Neuronal stem cell (in vitro differentiated cells): Measurements from ENCODE around the gene NARF.
A peak's percentile ranks its signal among the peaks of the same experiment; 100 is the strongest.

ENCODE experiments used
- DNase-seq: peaks from one replicate; pipeline ENCODE4 v3.0.0-alpha.2; 2013; ENCODE audit warnings: low spot score
- H2AFZ ChIP-seq: one replicate; pipeline ENCODE4 v1.6.1; 2013; ENCODE audit warnings: mild to moderate bottlenecking, low read length, inconsistent platforms
- H2AK5ac ChIP-seq: 2 replicates; pipeline ENCODE4 v1.6.1; 2013; ENCODE audit warnings: low read depth, mild to moderate bottlenecking, inconsistent platforms, low read length, moderate library complexity, mixed read lengths
- H2BK120ac ChIP-seq: 2 replicates; pipeline ENCODE4 v1.6.1; 2013; ENCODE audit warnings: low read depth, mild to moderate bottlenecking, inconsistent platforms, low read length, moderate library complexity, mixed read lengths
- H2BK12ac ChIP-seq: one replicate; pipeline ENCODE4 v1.6.1; 2013; ENCODE audit warnings: low read length, inconsistent platforms
- H2BK15ac ChIP-seq: 2 replicates; pipeline ENCODE4 v1.6.1; 2013; ENCODE audit warnings: mild to moderate bottlenecking, low read length, inconsistent platforms, mixed read lengths
- H2BK5ac ChIP-seq: one replicate; pipeline ENCODE4 v1.6.1; 2013; ENCODE audit warnings: inconsistent platforms, mild to moderate bottlenecking, low read length, moderate library complexity
- H3K14ac ChIP-seq: one replicate; pipeline ENCODE4 v1.6.1; 2013; ENCODE audit warnings: low read length, inconsistent platforms
- H3K18ac ChIP-seq: 2 replicates; pipeline ENCODE4 v1.6.1; 2013; ENCODE audit warnings: low read length, inconsistent platforms
- H3K23ac ChIP-seq: 2 replicates; pipeline ENCODE4 v1.6.1; 2013; ENCODE audit warnings: low read depth, mild to moderate bottlenecking, mixed read lengths, low read length, inconsistent platforms; ENCODE audit not compliant: poor library complexity
- H3K27ac ChIP-seq: replicated peaks from 3 replicates; pipeline ENCODE4 v1.5.1; 2013; ENCODE audit warnings: low read length, inconsistent platforms
- H3K27me3 ChIP-seq, 3 experiments: 2 replicates each; pipeline ENCODE4 v1.6.1; 2013; ENCODE audit warnings: low read length in 3 of 3, mild to moderate bottlenecking in 2 of 3, inconsistent platforms in 1 of 3, low read depth in 1 of 3, mixed read lengths in 1 of 3, moderate library complexity in 1 of 3; ENCODE audit not compliant: control insufficient read depth in 3 of 3, insufficient read depth in 3 of 3
- H3K36me3 ChIP-seq, 2 donors: replicated peaks in 1 of 2; 2 replicates each; pipeline ENCODE4 v1.6.1; 2013; ENCODE audit warnings: low read length in 2 of 2; ENCODE audit not compliant: control insufficient read depth in 2 of 2, insufficient read depth in 2 of 2
- H3K4ac ChIP-seq: 2 replicates; pipeline ENCODE4 v1.6.1; 2013; ENCODE audit warnings: inconsistent platforms, mild to moderate bottlenecking, low read length, moderate library complexity
- H3K4me1 ChIP-seq, 2 donors: 1 replicate in 1 of 2; 2 replicates in 1 of 2; pipeline ENCODE4 v1.6.1; 2013; ENCODE audit warnings: low read length in 2 of 2, low read depth in 1 of 2; ENCODE audit not compliant: control insufficient read depth in 2 of 2, insufficient read depth in 1 of 2
- H3K4me2 ChIP-seq: one replicate; pipeline ENCODE4 v1.6.1; 2013; ENCODE audit warnings: mild to moderate bottlenecking, low read length, inconsistent platforms; ENCODE audit not compliant: insufficient read depth, poor library complexity, severe bottlenecking
- H3K4me3 ChIP-seq, 2 donors: 2 replicates each; pipeline ENCODE4 v1.5.1; 2013; ENCODE audit warnings: low read length in 2 of 2, mild to moderate bottlenecking in 2 of 2, inconsistent platforms in 1 of 2, moderate library complexity in 1 of 2
- H3K79me1 ChIP-seq: one replicate; pipeline ENCODE4 v1.6.1; 2013; ENCODE audit warnings: low read depth, mild to moderate bottlenecking, inconsistent platforms, low read length, moderate library complexity
- H3K9ac ChIP-seq: one replicate; pipeline ENCODE4 v1.6.1; 2013; ENCODE audit warnings: mild to moderate bottlenecking, low read depth, low read length, inconsistent platforms; ENCODE audit not compliant: poor library complexity
- H3K9me3 ChIP-seq, 2 donors: replicated peaks in 1 of 2; 2 replicates each; pipeline versions ENCODE3 to v1.6.1; 2013; ENCODE audit warnings: low read length in 2 of 2, mild to moderate bottlenecking in 2 of 2, inconsistent platforms in 1 of 2, low read depth in 1 of 2, mixed read lengths in 1 of 2, moderate library complexity in 1 of 2; ENCODE audit not compliant: control insufficient read depth in 2 of 2, insufficient read depth in 1 of 2
- H4K8ac ChIP-seq: one replicate; pipeline ENCODE4 v1.6.1; 2013; ENCODE audit warnings: low read depth, mild to moderate bottlenecking, inconsistent platforms, low read length, moderate library complexity
- H4K91ac ChIP-seq: one replicate; pipeline ENCODE4 v1.6.1; 2013; ENCODE audit warnings: low read length, low read depth, mild to moderate bottlenecking, inconsistent platforms; ENCODE audit not compliant: poor library complexity
- WGBS, 2 donors: extraction: QIAGEN DNeasy Blood & Tissue Kit; methylation state at CpG; one replicate each; pipeline ENCODE4 v1.1.7; 2013; ENCODE audit warnings: missing lambda C conversion rate in 2 of 2, mixed read lengths in 1 of 2; ENCODE audit not compliant: insufficient read length in 2 of 2, insufficient replicate concordance in 1 of 2; ENCODE audit errors: extremely low coverage in 2 of 2; 5-methylcytosine and 5-hydroxymethylcytosine counted together

The NARF gene

DNA sequence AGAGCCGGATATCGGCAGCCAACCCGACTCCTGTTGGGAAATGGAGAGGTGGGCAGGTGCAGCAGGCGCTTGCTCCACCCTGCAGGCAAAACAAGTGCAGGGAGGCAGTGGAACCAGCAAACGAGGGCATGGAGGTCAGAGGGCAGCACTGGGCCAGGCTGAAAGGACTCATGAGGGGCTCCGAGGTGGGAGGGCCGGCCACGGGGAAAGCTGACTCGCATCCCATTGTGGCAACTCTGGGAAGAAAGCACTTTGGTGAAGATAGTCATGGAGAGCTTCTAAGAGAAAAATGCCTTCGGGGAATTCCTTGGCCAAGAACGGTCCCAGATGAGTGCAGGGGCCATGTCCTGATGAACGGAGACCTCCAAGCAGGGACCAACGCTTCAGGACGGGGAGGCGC lies 12.4 kb upstream of the NARF start:
- no CpG with 5 or more reads among the region's 15 CpGs for WGBS, 2 donors
- no peak for DNase-seq
- Histone ChIP-seq H2BK12ac (no peak overlapping the region), H3K4me3 (no peak overlapping the region), H3K9me3 (peaks cover 0 to 6% of the 10 kb centered on the region in 2 donors), H2BK5ac (peak overlapping the region; percentile 82), H3K4me1 (peaks cover 10 to 16% of the 10 kb centered on the region in 2 donors), H3K36me3 (peaks cover 24 to 68% of the 10 kb centered on the region in 2 donors), H3K23ac (peak overlapping the region; percentile 55), H2AK5ac (peak overlapping the region; percentile 89), H2AFZ (no peak overlapping the region), H3K27me3 (no peaks in the 10 kb centered on the region), H3K4me2 (no peak overlapping the region), H3K9ac (no peak overlapping the region), H3K27ac (peak overlapping the region; percentile 58), H2BK120ac (no peak overlapping the region), H3K79me1 (peaks cover 25% of the 10 kb centered on the region), H3K14ac (no peak overlapping the region), H3K18ac (no peak overlapping the region), H2BK15ac (no peak overlapping the region), H3K4ac (no peak overlapping the region), H4K91ac (no peak overlapping the region), H4K8ac (no peak overlapping the region)

- Histone ChIP-seq H3K4me3 (no peak overlapping the region), H4K91ac (no peak overlapping the region), H2AK5ac (no peak overlapping the region), H2BK15ac (no peak overlapping the region), H4K8ac (no peak overlapping the region), H3K4ac (no peak overlapping the region), H2AFZ (no peak overlapping the region), H3K27me3 (no peaks in the 10 kb centered on the region), H2BK12ac (no peak overlapping the region), H3K14ac (no peak overlapping the region), H2BK120ac (no peak overlapping the region), H2BK5ac (peak overlapping the region; percentile 82), H3K18ac (peak overlapping the region; percentile 59), H3K4me1 (peaks cover 10 to 16% of the 10 kb centered on the region in 2 donors), H3K79me1 (peaks cover 23% of the 10 kb centered on the region), H3K4me2 (no peak overlapping the region), H3K27ac (no peak overlapping the region), H3K23ac (peak overlapping the region; percentile 55), H3K9me3 (peaks cover 2 to 6% of the 10 kb centered on the region in 2 donors), H3K9ac (no peak overlapping the region), H3K36me3 (peaks cover 24 to 68% of the 10 kb centered on the region in 2 donors)
- WGBS, 2 donors, result no CpG with 5 or more reads among the region's 12 CpGs
- DNase-seq, result no peak
These were observed 11.9 kb upstream of the NARF start for GRCh38 chr17:82446649-82447048.

- H2BK120ac ChIP-seq, result no peak overlapping the region
- no peak overlapping the region for H3K4me3 ChIP-seq
- H3K79me1 ChIP-seq, result peaks cover 23% of the 10 kb centered on the region
- no peak overlapping the region for H3K4me2 ChIP-seq
- H2BK15ac ChIP-seq, result no peak overlapping the region
- H3K27ac ChIP-seq, result no peak overlapping the region
- peaks cover 17 to 57% of the 10 kb centered on the region in 2 donors for H3K36me3 ChIP-seq
- H2AFZ ChIP-seq, result no peak overlapping the region
- H3K4me1 ChIP-seq, result peaks cover 10 to 16% of the 10 kb centered on the region in 2 donors
- WGBS, 2 donors, result no CpG with 5 or more reads among the region's 11 CpGs
- H3K4ac ChIP-seq, result no peak overlapping the region
- H2AK5ac ChIP-seq, result no peak overlapping the region
- peaks cover 2 to 13% of the 10 kb centered on the region in 2 donors for H3K9me3 ChIP-seq
- DNase-seq, result no peak
- H4K91ac ChIP-seq, result no peak overlapping the region
- no peak overlapping the region for H3K18ac ChIP-seq
- H3K14ac ChIP-seq, result no peak overlapping the region
- H2BK12ac ChIP-seq, result no peak overlapping the region
- no peak overlapping the region for H4K8ac ChIP-seq
- no peak overlapping the region for H2BK5ac ChIP-seq
- no peak overlapping the region for H3K23ac ChIP-seq
- peak overlapping the region; percentile 44 for H3K9ac ChIP-seq
- no peaks in the 10 kb centered on the region for H3K27me3 ChIP-seq
These were observed 10.7 kb upstream of the NARF start for GRCh38 chr17:82447876-82448275.

DNA sequence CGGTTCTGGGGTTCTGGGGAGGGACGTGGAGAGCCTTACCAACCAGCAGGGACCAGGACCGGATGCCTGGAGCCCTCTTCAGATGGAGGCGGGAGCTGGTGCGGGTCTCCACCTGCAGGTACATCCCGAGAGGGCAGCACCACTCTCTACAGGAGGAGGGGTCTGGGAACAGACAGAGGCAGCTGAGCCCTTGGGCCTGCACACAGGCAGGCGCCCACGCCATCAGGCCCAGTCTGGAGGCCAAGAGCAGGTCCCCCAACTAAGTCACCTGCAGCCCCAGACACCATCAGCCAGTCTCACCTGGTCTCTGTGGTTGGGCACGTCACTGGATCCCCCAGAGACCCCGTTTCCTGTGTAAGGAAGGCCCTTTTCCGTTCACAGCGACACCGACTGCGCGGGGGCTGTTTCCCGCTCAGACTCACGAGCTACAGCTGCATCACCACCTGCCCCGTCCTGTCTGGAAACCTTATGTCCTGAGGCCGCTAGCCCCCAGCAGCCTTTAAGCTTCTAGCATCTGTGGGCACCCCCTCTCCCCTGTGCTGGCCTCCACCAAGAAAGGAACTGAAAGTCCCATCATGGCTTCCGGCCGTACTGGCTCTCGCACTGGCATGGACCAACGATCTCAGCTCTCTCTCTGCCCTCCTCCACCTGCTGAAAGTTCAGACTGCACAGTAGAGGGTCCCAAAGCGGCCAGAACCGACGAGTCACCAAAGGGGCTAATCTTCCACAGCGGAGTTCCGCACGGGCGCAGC lies 9.2 kb upstream of the NARF start:
- no peak overlapping the region for H4K8ac ChIP-seq
- H2BK12ac ChIP-seq, result peak overlapping the region; percentile 63
- H4K91ac ChIP-seq, result no peak overlapping the region
- peaks cover 10 to 43% of the 10 kb centered on the region in 2 donors for H3K36me3 ChIP-seq
- peak overlapping the region; percentile 64 for H3K4me2 ChIP-seq
- peak overlapping the region; percentile 66 for H3K4ac ChIP-seq
- H3K27ac ChIP-seq, result no peak overlapping the region
- H3K23ac ChIP-seq, result no peak overlapping the region
- peaks cover 20% of the 10 kb centered on the region for H3K79me1 ChIP-seq
- WGBS, 2 donors, result no CpG with 5 or more reads among the region's 30 CpGs
- peak overlapping the region; percentile 91 to 99 for H3K4me3 ChIP-seq
- no peak overlapping the region for H2BK15ac ChIP-seq
- peak overlapping the region; percentile 96 for H3K9ac ChIP-seq
- DNase-seq, result no peak
- peaks cover 2 to 13% of the 10 kb centered on the region in 2 donors for H3K9me3 ChIP-seq
- peaks cover 10 to 16% of the 10 kb centered on the region in 2 donors for H3K4me1 ChIP-seq
- no peak overlapping the region for H2AFZ ChIP-seq
- H3K27me3 ChIP-seq, result no peaks in the 10 kb centered on the region
- peak overlapping the region; percentile 31 for H3K14ac ChIP-seq
- peak overlapping the region; percentile 87 for H2BK5ac ChIP-seq
- H2BK120ac ChIP-seq, result no peak overlapping the region
- H3K18ac ChIP-seq, result peak overlapping the region; percentile 64
- H2AK5ac ChIP-seq, result peak overlapping the region; percentile 96
